Suprapubic skin (tissue), 4 donors: ENCODE data around the gene PKP1.

Source experiments
- POLR2A ChIP-seq, 2 donors: fragments of 450-650 bp; IDR thresholded peaks; one replicate each; pipeline ENCODE4 v1.6.1; 2017; ENCODE audit warnings: antibody characterized with exemption in 2 of 2, mild to moderate bottlenecking in 2 of 2, moderate library complexity in 2 of 2
- POLR2AphosphoS5 ChIP-seq, 3 donors: sonication (generic); formaldehyde crosslinking; IDR thresholded peaks; one replicate each; pipeline ENCODE4 v1.6.1; 2017; ENCODE audit warnings: antibody characterized with exemption in 3 of 3
- TF ChIP-seq, protein P1 (sequence below), 2 donors: fragments of 200-600 bp in 1 of 2; fragments of 450-650 bp in 1 of 2; sonication (generic) in 1 of 2; IDR thresholded peaks; one replicate each; pipeline ENCODE4 v1.5.1; 2016 to 2019; ENCODE audit warnings: antibody characterized with exemption in 2 of 2, mild to moderate bottlenecking in 1 of 2, moderate library complexity in 1 of 2

GRCh38 chr1:201251851-201252430 is 31.4 kb upstream of the PKP1 start:
- TF ChIP-seq, protein P1, sequence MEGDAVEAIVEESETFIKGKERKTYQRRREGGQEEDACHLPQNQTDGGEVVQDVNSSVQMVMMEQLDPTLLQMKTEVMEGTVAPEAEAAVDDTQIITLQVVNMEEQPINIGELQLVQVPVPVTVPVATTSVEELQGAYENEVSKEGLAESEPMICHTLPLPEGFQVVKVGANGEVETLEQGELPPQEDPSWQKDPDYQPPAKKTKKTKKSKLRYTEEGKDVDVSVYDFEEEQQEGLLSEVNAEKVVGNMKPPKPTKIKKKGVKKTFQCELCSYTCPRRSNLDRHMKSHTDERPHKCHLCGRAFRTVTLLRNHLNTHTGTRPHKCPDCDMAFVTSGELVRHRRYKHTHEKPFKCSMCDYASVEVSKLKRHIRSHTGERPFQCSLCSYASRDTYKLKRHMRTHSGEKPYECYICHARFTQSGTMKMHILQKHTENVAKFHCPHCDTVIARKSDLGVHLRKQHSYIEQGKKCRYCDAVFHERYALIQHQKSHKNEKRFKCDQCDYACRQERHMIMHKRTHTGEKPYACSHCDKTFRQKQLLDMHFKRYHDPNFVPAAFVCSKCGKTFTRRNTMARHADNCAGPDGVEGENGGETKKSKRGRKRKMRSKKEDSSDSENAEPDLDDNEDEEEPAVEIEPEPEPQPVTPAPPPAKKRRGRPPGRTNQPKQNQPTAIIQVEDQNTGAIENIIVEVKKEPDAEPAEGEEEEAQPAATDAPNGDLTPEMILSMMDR (IDR thresholded peaks at IDR 0.05) = no peak
- TF ChIP-seq POLR2A (IDR thresholded peaks at IDR 0.05) (no peak), POLR2AphosphoS5 (IDR thresholded peaks at IDR 0.05) (no peak)
